D341Med (cell line): ENCODE measurements around the gene SNX20.

Experiments
- DNase-seq: peaks from one replicate; pipeline ENCODE4 v3.0.0; 2012; ENCODE audit warnings: low spot score

Gene SNX20

GRCh38 chr16:50635505-50636392, 45.4 kb downstream of the SNX20 start:
- DNase-seq, result peak; percentile 68

- DNase-seq, result peak; percentile 44
These were observed 46.2 kb downstream of the SNX20 start for GRCh38 chr16:50634947-50635346.

GRCh38 chr16:50634090-50634489, 47.0 kb downstream of the SNX20 start:
- DNase-seq, result no peak

- no peak for DNase-seq
These were observed 47.9 kb downstream of the SNX20 start for GRCh38 chr16:50632927-50633800.

GRCh38 chr16:50631985-50632576, 49.0 kb downstream of the SNX20 start:
- DNase-seq, result no peak

- DNase-seq, result no peak
These were observed 49.7 kb downstream of the SNX20 start for GRCh38 chr16:50631249-50631984.

- DNase-seq, result no peak
These were observed 50.6 kb downstream of the SNX20 start for GRCh38 chr16:50630394-50631020.

GRCh38 chr16:50629334-50629733, 51.8 kb downstream of the SNX20 start:
- no peak for DNase-seq

- no peak for DNase-seq
These were observed 52.8 kb downstream of the SNX20 start for GRCh38 chr16:50628156-50628802.

- no peak for DNase-seq
These were observed 53.7 kb downstream of the SNX20 start for GRCh38 chr16:50627419-50627818.

- no peak for DNase-seq
These were observed 54.2 kb downstream of the SNX20 start for GRCh38 chr16:50626868-50627267.

- DNase-seq, result no peak
These were observed 55.7 kb downstream of the SNX20 start for GRCh38 chr16:50625374-50625773.

- no peak for DNase-seq
These were observed 56.6 kb downstream of the SNX20 start for GRCh38 chr16:50624449-50624970.

- no peak for DNase-seq
These were observed 58.3 kb downstream of the SNX20 start for GRCh38 chr16:50622643-50623369.

GRCh38 chr16:50622029-50622428, 59.1 kb downstream of the SNX20 start:
- no peak for DNase-seq
